ENCODE results near the gene PKMYT1.
A peak's percentile ranks its signal among the peaks of the same experiment; 100 is the strongest.

Gene PKMYT1

DNA sequence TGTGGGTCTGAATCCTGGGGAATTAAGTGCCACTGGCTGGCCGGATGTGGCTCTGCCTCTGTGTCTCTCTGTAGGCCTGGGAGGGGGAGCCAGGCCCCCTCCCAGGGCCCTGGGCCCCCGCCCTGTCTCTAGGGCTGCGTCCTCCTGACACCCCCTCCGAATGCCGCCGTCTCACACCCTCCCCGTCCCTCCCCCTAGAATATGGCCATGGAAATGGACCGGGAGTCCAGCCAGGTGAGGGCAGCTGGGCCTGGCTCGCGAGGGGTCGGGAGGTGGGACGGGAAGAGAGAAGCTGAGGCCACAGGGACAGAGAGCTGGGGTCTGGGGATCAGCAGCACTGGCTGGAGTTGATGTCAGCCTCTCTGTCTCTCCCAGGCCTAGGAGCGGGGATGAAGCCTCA lies 16.1 kb upstream of the PKMYT1 start:
- no peak for DNase-seq (ENCODE audit: low read depth, low spot score)

GRCh38 chr16:2992383-2993081 lies 12.3 kb upstream of the PKMYT1 start:
- DNase-seq (ENCODE audit: low read depth, low spot score), result no peak

- DNase-seq (ENCODE audit: low read depth, low spot score), result no peak
Measured at GRCh38 chr16:2991566-2992261, 11.5 kb upstream of the PKMYT1 start.

GRCh38 chr16:2990891-2991290 lies 10.6 kb upstream of the PKMYT1 start:
- DNase-seq (ENCODE audit: low read depth, low spot score), result no peak

GRCh38 chr16:2988590-2989099 lies 8.4 kb upstream of the PKMYT1 start:
- no peak for DNase-seq (ENCODE audit: low read depth, low spot score)

DNA sequence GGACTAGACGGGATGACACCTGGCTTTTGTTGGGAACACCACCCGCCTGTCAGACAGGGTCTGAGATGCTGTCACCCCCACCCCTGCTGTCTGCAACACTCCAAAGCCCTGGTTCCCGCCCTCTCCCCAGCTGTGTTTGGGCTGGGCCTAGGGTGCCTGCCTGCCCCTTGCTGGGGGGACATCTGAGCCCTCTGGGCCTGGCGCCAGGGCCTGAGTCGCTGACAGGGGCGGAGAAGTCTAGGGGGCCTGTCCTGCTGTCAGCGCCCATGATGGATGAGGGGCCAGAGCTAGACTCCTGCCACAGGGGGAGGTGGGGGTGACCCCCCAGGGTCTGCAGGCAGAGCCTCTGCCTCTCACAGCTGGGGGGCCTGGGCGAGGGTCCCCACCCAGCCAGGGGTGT lies 7.6 kb upstream of the PKMYT1 start:
- DNase-seq (ENCODE audit: low read depth, low spot score), result no peak

DNA sequence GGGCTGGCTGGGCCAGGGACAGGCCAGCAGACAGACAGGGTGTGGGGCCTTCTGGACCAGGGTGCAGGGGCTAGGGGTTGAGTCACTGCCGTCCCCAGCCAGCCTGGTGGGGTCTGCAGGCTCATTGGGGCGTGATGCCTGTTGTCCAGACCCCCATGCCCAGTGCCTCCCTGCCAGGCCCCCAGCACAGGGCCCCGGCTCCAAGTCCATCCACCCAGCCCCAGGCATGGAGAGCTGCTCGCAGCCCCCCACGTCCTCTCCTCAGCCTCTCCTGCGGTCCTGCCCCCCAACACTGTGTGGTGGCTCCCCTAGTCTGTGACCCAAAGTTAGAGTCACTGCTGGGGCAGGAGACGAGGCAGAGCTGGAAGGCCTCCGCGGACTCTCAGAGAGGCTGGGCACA lies 7.0 kb upstream of the PKMYT1 start:
- no peak for DNase-seq (ENCODE audit: low read depth, low spot score)

DNA sequence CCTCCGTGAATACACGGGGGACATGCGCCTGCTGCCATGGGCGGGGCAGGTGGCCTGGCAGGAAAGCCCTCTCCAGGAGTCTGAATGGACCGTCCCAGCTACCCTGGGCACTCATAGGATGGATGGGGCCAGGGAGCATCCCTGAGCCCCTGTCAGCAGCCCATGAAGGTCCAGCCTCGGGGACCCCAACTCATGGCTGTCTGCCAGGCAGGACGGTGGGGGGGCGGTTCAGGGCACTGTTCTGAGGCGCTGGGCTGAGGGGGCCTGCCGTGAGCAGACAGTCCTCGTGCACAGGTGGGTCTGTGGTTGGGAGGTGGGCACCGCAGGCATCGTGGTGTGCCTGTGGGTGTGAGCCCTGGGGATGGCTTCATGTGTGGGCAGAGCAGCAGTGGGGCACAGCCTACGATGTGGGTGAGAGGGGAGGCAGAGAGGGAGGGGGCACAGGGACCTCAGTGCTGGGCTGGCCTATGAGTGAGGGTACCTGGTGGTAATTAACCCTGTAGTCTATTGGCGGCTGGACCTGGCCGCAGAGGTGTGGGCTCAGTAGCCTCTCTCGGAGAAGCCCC lies 6.5 kb upstream of the PKMYT1 start:
- DNase-seq (ENCODE audit: low read depth, low spot score), result no peak

DNA sequence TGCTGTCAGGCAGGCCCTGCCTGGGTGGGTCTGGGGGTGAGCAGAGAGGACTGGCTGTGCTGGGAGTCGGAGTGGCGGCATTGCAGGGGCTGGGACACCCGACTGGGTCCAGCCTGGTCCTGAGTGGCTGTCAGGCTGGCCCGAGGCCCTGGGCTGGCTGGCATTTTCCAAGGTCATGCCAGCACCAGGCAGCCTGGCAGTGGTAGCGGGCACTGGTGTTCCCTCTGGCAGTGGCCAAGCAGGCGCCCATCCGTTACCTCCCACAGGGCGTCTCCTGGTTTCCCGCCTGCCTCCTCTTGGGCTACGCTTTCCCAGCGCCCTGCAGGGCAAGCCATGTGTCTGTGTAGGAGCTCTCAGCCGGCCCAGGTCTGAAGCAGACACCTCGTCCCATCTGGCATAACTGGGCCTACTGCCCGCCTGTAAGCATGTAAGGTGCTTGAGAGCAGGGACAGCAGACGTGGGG lies 5.7 kb upstream of the PKMYT1 start:
- no peak for DNase-seq (ENCODE audit: low read depth, low spot score)

- no peak for DNase-seq (ENCODE audit: low read depth, low spot score)
Measured at GRCh38 chr16:2985462-2985861, 5.2 kb upstream of the PKMYT1 start.

GRCh38 chr16:2983706-2984136 lies 3.5 kb upstream of the PKMYT1 start:
- peak; percentile 40 for DNase-seq (ENCODE audit: low read depth, low spot score)

DNA sequence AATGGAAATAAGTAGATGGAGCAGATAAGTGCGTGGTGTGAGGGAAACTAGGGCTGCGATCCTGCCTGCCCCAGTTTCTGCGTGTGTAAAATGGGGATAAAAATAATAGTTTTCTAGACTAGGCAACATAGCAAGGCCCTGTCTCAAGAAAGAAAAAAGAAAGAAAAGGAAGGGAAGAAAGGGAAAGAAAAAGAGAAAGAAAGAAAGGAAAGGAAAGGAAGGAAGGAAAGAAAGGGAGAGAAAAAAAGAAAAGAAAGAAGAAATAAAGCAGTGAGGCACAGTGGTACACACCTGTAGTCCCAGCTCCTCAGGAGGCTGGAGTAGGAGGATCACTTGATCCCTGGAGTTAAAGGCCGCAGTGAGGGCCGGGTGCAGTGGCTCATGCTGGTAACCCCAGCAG lies 2.2 kb upstream of the PKMYT1 start:
- DNase-seq (ENCODE audit: low read depth, low spot score), result no peak

- DNase-seq (ENCODE audit: low read depth, low spot score), result no peak
Measured at GRCh38 chr16:2981899-2982250, 1.6 kb upstream of the PKMYT1 start.

DNA sequence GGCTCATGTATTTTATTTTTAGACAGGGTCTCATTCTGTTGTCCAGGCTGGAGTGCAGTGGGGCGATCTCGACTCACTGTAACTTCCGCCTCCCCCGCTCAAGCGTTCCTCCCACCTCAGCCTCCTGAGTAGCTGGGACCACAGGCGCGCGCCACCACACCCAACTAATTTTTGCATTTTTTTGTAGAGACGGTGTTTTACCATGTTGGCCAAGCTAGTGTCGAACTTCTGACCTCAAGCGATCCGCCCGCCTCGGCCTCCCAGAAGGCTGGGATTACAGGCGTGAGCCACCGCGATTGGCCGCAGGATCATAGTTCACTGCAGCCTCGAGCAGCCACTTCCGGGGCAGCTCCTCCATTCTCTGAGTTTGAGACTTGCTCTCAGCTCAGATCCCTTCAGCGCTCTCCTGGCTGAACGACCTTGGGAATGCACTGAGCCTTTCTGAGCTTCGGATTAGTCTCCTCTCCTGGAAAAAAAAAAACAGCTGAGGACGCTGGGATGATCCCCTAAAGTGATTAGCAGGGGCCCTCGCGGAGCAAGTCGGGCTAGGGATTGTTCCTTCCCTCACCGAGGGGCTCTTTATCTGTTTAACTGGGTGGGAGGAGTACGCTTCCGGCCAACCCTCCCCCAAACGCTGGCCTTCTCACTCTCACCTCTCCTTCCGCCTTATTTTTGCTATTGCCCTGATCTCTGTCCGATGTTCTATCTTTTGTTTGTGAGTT lies 1.1 kb upstream of the PKMYT1 start:
- no peak for DNase-seq (ENCODE audit: low read depth, low spot score)

DNA sequence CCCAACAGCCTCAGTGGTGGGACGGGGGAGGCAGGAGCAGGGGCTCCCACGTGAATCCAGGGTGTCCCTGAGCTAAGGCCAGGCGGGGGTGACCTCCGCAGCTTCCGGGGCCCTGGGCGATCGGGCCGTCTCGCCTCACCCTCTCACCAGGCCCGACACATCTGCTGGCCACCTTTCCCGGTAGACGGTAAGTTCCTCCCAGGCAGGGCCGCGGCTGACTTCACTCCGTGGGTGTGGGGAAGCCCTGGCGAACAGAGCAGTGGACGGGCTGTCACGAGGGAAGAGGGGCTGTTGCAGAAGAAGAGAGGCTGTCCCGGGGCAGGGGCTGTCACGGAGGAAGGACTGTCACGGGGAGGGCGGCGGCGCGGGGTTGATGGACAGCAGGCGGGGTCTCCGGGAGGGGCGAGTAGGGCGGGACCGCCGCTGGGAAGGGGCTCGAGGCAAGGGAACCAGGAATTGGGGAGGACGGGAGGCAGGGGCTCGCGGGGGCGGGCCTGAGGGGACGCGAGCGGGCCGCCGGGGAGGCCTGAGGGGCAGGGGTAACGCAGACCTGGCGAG lies 498 bp downstream of the PKMYT1 start:
- no peak for DNase-seq (ENCODE audit: low read depth, low spot score)

- DNase-seq (ENCODE audit: low read depth, low spot score), result no peak
Measured at GRCh38 chr16:2977440-2977839, 2.8 kb downstream of the PKMYT1 start.

DNA sequence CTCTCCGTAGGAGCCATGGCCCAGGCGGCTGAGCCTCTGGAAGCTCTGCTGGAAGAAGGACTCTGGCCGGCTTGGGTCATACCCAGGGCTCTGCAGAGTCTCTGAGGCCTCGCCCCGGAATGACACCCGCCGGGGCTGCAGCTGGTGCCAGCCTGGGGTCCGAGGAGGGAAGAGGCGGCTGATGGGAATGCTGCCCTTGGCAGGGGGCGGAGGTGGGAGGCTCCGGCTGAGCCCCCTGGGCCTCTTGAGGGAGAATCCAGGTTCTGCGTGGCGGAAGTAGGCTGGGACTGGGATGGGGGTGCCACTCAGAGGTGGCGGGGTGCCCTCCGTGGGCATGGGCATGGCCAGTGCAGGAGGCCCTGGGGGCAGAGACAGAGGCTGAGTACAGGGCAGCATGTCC lies 3.6 kb downstream of the PKMYT1 start:
- DNase-seq (ENCODE audit: low read depth, low spot score), result no peak

- DNase-seq (ENCODE audit: low read depth, low spot score), result no peak
Measured at GRCh38 chr16:2976201-2976600, 4.0 kb downstream of the PKMYT1 start.

DNA sequence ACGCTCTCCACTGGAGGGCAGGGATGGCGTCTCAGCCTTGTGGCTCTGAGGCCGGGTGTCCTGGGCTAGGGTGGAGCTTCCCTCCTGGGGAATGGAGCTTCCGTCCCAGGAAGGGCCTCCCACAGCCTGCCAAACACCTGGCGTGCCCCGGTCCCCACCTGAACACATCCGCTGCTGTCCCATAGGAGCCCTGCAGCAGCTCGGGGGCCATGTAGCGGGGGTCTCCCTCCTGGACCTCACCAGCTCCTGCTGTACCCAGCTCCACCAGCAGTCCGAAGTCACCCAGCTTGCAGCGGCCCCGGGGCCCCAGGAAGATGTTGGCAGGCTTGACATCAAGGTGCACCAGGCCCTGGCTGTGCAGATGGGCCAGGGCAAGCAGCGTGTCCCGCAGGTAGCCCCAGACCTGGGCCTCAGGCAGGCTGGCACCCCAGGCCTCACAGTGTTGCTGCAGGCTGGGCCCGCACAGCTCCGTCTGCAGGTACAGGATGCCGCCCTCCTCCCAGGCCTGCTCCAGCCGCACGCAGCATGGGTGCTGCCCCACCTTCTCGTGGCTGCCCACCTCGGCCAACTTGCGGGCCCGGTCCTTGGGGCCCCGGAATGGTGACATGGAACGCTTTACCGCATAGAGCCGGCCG lies 5.0 kb downstream of the PKMYT1 start:
- DNase-seq (ENCODE audit: low read depth, low spot score), result no peak

GRCh38 chr16:2974319-2975056 lies 5.8 kb downstream of the PKMYT1 start:
- DNase-seq (ENCODE audit: low read depth, low spot score), result no peak

Data from activated CD4-positive, CD25-positive, alpha-beta regulatory T cell treated with anti-CD3 and anti-CD28 coated beads, Interleukin-2, amount 50 U/mL, for 16 hours (primary cell).